Hematopoietic multipotent progenitor cell treated with erythropoietin and hydrocortisone succinate and interleukin-3 and kit ligand, for 4 days (in vitro differentiated cells): Measurements from ENCODE around the gene EPS8L1.

Experiments
- DNase-seq: peaks from one replicate; pipeline ENCODE4 v3.0.0-alpha.2; 2015

EPS8L1 gene

GRCh38 chr19:55117663-55118391 lies 42.2 kb downstream of the EPS8L1 start:
- DNase-seq: peak; percentile 100

GRCh38 chr19:55118401-55118991 lies 42.8 kb downstream of the EPS8L1 start:
- peak; percentile 84 for DNase-seq

GRCh38 chr19:55119053-55119452 lies 43.4 kb downstream of the EPS8L1 start:
- DNase-seq: peak; percentile 50

- DNase-seq: no peak
Observed at GRCh38 chr19:55131421-55131820, 55.8 kb downstream of the EPS8L1 start.

GRCh38 chr19:55132453-55133129 lies 56.9 kb downstream of the EPS8L1 start:
- DNase-seq: peak; percentile 43

- peak; percentile 53 for DNase-seq
Observed at GRCh38 chr19:55133639-55134444, 58.2 kb downstream of the EPS8L1 start.

- no peak for DNase-seq
Observed at GRCh38 chr19:55134736-55135135, 59.1 kb downstream of the EPS8L1 start.

GRCh38 chr19:55136399-55137102 lies 60.9 kb downstream of the EPS8L1 start:
- no peak for DNase-seq
